ENCODE results near the gene NOX5.
A peak's percentile ranks its signal among the peaks of the same experiment; 100 is the strongest.

NOX5 gene

GRCh38 chr15:69039516-69040225 lies 25.2 kb downstream of the NOX5 start:
- peaks cover 0 to 5% of the 10 kb centered on the region in 2 donors for H3K27me3 ChIP-seq (ENCODE audit: control insufficient read depth in 1 of 2, insufficient read depth in 2 of 2, low read length in 2 of 2)
- H3K36me3 ChIP-seq (ENCODE audit: insufficient read depth, low read length) = no peaks in the 10 kb centered on the region

GRCh38 chr15:69042531-69042930 lies 28.0 kb downstream of the NOX5 start:
- Histone ChIP-seq H3K4me3 (ENCODE audit: low read depth in 1 of 2, low read length in 2 of 2) (no peak overlapping the region), H3K4me1 (ENCODE audit: insufficient read depth, low read length) (no peaks in the 10 kb centered on the region)

More at GRCh38 chr15:69039516-69040225, 25.2 kb downstream of the NOX5 start:
- H3K27ac ChIP-seq (ENCODE audit: low read depth, low read length) = no peak overlapping the region
- no peaks in the 10 kb centered on the region for H3K4me1 ChIP-seq (ENCODE audit: insufficient read depth, low read length)
- H3K9me3 ChIP-seq (ENCODE audit: low read length) = no peaks in the 10 kb centered on the region
- no peak overlapping the region for H3K4me3 ChIP-seq (ENCODE audit: low read depth in 1 of 2, low read length in 2 of 2)
- H3K9ac ChIP-seq (ENCODE audit: low read length) = no peak overlapping the region

GRCh38 chr15:69045802-69046201 lies 31.3 kb downstream of the NOX5 start:
- no peaks in the 10 kb centered on the region for H3K36me3 ChIP-seq (ENCODE audit: insufficient read depth, low read length)
- no peak overlapping the region for H3K27ac ChIP-seq (ENCODE audit: low read depth, low read length)
- no peaks in the 10 kb centered on the region for H3K9me3 ChIP-seq (ENCODE audit: low read length)
- no peak overlapping the region for H3K9ac ChIP-seq (ENCODE audit: low read length)
- no peaks in the 10 kb centered on the region for H3K27me3 ChIP-seq (ENCODE audit: control insufficient read depth in 1 of 2, insufficient read depth in 2 of 2, low read length in 2 of 2)
- no peak overlapping the region for H3K4me3 ChIP-seq (ENCODE audit: low read depth in 1 of 2, low read length in 2 of 2)
- no peaks in the 10 kb centered on the region for H3K4me1 ChIP-seq (ENCODE audit: insufficient read depth, low read length)

More at GRCh38 chr15:69042531-69042930, 28.0 kb downstream of the NOX5 start:
- Histone ChIP-seq H3K9me3 (ENCODE audit: low read length) (no peaks in the 10 kb centered on the region), H3K36me3 (ENCODE audit: insufficient read depth, low read length) (no peaks in the 10 kb centered on the region), H3K27me3 (ENCODE audit: control insufficient read depth in 1 of 2, insufficient read depth in 2 of 2, low read length in 2 of 2) (no peaks in the 10 kb centered on the region), H3K27ac (ENCODE audit: low read depth, low read length) (no peak overlapping the region), H3K9ac (ENCODE audit: low read length) (no peak overlapping the region)

GRCh38 chr15:69046781-69047180 lies 32.3 kb downstream of the NOX5 start:
- Histone ChIP-seq H3K4me1 (ENCODE audit: insufficient read depth, low read length) (no peaks in the 10 kb centered on the region), H3K27ac (ENCODE audit: low read depth, low read length) (no peak overlapping the region), H3K9ac (ENCODE audit: low read length) (no peak overlapping the region), H3K36me3 (ENCODE audit: insufficient read depth, low read length) (no peaks in the 10 kb centered on the region), H3K27me3 (ENCODE audit: control insufficient read depth in 1 of 2, insufficient read depth in 2 of 2, low read length in 2 of 2) (no peaks in the 10 kb centered on the region), H3K9me3 (ENCODE audit: low read length) (no peaks in the 10 kb centered on the region), H3K4me3 (ENCODE audit: low read depth in 1 of 2, low read length in 2 of 2) (no peak overlapping the region)

- Histone ChIP-seq H3K27ac (ENCODE audit: low read depth, low read length) (no peak overlapping the region), H3K4me3 (ENCODE audit: low read depth in 1 of 2, low read length in 2 of 2) (no peak overlapping the region), H3K4me1 (ENCODE audit: insufficient read depth, low read length) (no peaks in the 10 kb centered on the region), H3K36me3 (ENCODE audit: insufficient read depth, low read length) (no peaks in the 10 kb centered on the region), H3K9ac (ENCODE audit: low read length) (no peak overlapping the region), H3K9me3 (ENCODE audit: low read length) (no peaks in the 10 kb centered on the region), H3K27me3 (ENCODE audit: control insufficient read depth in 1 of 2, insufficient read depth in 2 of 2, low read length in 2 of 2) (no peaks in the 10 kb centered on the region)
Measured at GRCh38 chr15:69049976-69050375, 35.5 kb downstream of the NOX5 start.

GRCh38 chr15:69055251-69055650 lies 40.8 kb downstream of the NOX5 start:
- H3K27me3 ChIP-seq (ENCODE audit: control insufficient read depth in 1 of 2, insufficient read depth in 2 of 2, low read length in 2 of 2) = no peaks in the 10 kb centered on the region
- no peak overlapping the region for H3K27ac ChIP-seq (ENCODE audit: low read depth, low read length)
- no peaks in the 10 kb centered on the region for H3K36me3 ChIP-seq (ENCODE audit: insufficient read depth, low read length)

GRCh38 chr15:69056365-69056764 lies 41.9 kb downstream of the NOX5 start:
- no peaks in the 10 kb centered on the region for H3K9me3 ChIP-seq (ENCODE audit: low read length)
- H3K4me3 ChIP-seq (ENCODE audit: low read depth in 1 of 2, low read length in 2 of 2) = no peak overlapping the region
- no peak overlapping the region for H3K27ac ChIP-seq (ENCODE audit: low read depth, low read length)
- H3K36me3 ChIP-seq (ENCODE audit: insufficient read depth, low read length) = no peaks in the 10 kb centered on the region
- no peaks in the 10 kb centered on the region for H3K27me3 ChIP-seq (ENCODE audit: control insufficient read depth in 1 of 2, insufficient read depth in 2 of 2, low read length in 2 of 2)
- peaks cover 9% of the 10 kb centered on the region for H3K4me1 ChIP-seq (ENCODE audit: insufficient read depth, low read length)
- no peak overlapping the region for H3K9ac ChIP-seq (ENCODE audit: low read length)

More at GRCh38 chr15:69055251-69055650, 40.8 kb downstream of the NOX5 start:
- no peak overlapping the region for H3K4me3 ChIP-seq (ENCODE audit: low read depth in 1 of 2, low read length in 2 of 2)
- H3K9me3 ChIP-seq (ENCODE audit: low read length) = no peaks in the 10 kb centered on the region
- H3K4me1 ChIP-seq (ENCODE audit: insufficient read depth, low read length) = peaks cover 9% of the 10 kb centered on the region
- no peak overlapping the region for H3K9ac ChIP-seq (ENCODE audit: low read length)

GRCh38 chr15:69058830-69059556 lies 44.5 kb downstream of the NOX5 start:
- Histone ChIP-seq H3K4me3 (ENCODE audit: low read depth in 1 of 2, low read length in 2 of 2) (peak overlapping the region in 1 of 2 donors; percentile 16), H3K27me3 (ENCODE audit: control insufficient read depth in 1 of 2, insufficient read depth in 2 of 2, low read length in 2 of 2) (no peaks in the 10 kb centered on the region), H3K36me3 (ENCODE audit: insufficient read depth, low read length) (no peaks in the 10 kb centered on the region), H3K9me3 (ENCODE audit: low read length) (no peaks in the 10 kb centered on the region), H3K4me1 (ENCODE audit: insufficient read depth, low read length) (peaks cover 9% of the 10 kb centered on the region), H3K9ac (ENCODE audit: low read length) (no peak overlapping the region), H3K27ac (ENCODE audit: low read depth, low read length) (no peak overlapping the region)

GRCh38 chr15:69059557-69059943 lies 45.1 kb downstream of the NOX5 start:
- Histone ChIP-seq H3K27ac (ENCODE audit: low read depth, low read length) (no peak overlapping the region), H3K4me1 (ENCODE audit: insufficient read depth, low read length) (peaks cover 9% of the 10 kb centered on the region), H3K27me3 (ENCODE audit: control insufficient read depth in 1 of 2, insufficient read depth in 2 of 2, low read length in 2 of 2) (no peaks in the 10 kb centered on the region), H3K9me3 (ENCODE audit: low read length) (no peaks in the 10 kb centered on the region), H3K9ac (ENCODE audit: low read length) (no peak overlapping the region), H3K36me3 (ENCODE audit: insufficient read depth, low read length) (no peaks in the 10 kb centered on the region), H3K4me3 (ENCODE audit: low read depth in 1 of 2, low read length in 2 of 2) (peak overlapping the region in 1 of 2 donors; percentile 16)

GRCh38 chr15:69060041-69060481 lies 45.6 kb downstream of the NOX5 start:
- no peak overlapping the region for H3K9ac ChIP-seq (ENCODE audit: low read length)
- peaks cover 9% of the 10 kb centered on the region for H3K4me1 ChIP-seq (ENCODE audit: insufficient read depth, low read length)
- H3K36me3 ChIP-seq (ENCODE audit: insufficient read depth, low read length) = no peaks in the 10 kb centered on the region
- no peak overlapping the region for H3K4me3 ChIP-seq (ENCODE audit: low read depth in 1 of 2, low read length in 2 of 2)
- no peaks in the 10 kb centered on the region for H3K9me3 ChIP-seq (ENCODE audit: low read length)
- no peak overlapping the region for H3K27ac ChIP-seq (ENCODE audit: low read depth, low read length)
- no peaks in the 10 kb centered on the region for H3K27me3 ChIP-seq (ENCODE audit: control insufficient read depth in 1 of 2, insufficient read depth in 2 of 2, low read length in 2 of 2)

- Histone ChIP-seq H3K9me3 (ENCODE audit: low read length) (no peaks in the 10 kb centered on the region), H3K36me3 (ENCODE audit: insufficient read depth, low read length) (no peaks in the 10 kb centered on the region), H3K9ac (ENCODE audit: low read length) (no peak overlapping the region), H3K4me3 (ENCODE audit: low read depth in 1 of 2, low read length in 2 of 2) (no peak overlapping the region), H3K27ac (ENCODE audit: low read depth, low read length) (no peak overlapping the region), H3K27me3 (ENCODE audit: control insufficient read depth in 1 of 2, insufficient read depth in 2 of 2, low read length in 2 of 2) (no peaks in the 10 kb centered on the region), H3K4me1 (ENCODE audit: insufficient read depth, low read length) (peaks cover 9% of the 10 kb centered on the region)
Measured at GRCh38 chr15:69060744-69061143, 46.2 kb downstream of the NOX5 start.

Measured in muscle layer of colon (tissue), 2 donors.